ENCODE measurements around the gene PCF11.
"Not testable (repeated sequence)": the region's sequence is repeated elsewhere in the genome, so short reads cannot be mapped to it uniquely, and the experiment has no call there.

Gene PCF11

GRCh38 chr11:83206221-83206620 lies 49.3 kb downstream of the PCF11 start:
- no peak overlapping the region for H3K4me3 Mint-ChIP-seq
- no peaks in the 10 kb centered on the region for H3K27me3 Mint-ChIP-seq (ENCODE audit: low read depth)
- H3K36me3 Mint-ChIP-seq (ENCODE audit: low read depth): peaks cover 29% of the 10 kb centered on the region
- no peaks in the 10 kb centered on the region for H3K9me3 Mint-ChIP-seq
- H3K27ac Mint-ChIP-seq: no peak overlapping the region
- TF ChIP-seq CTCF (IDR thresholded peaks at IDR 0.05; ENCODE audit: unreplicated experiment in 3 of 3): no peak
- H3K4me1 Mint-ChIP-seq: no peaks in the 10 kb centered on the region

- not testable (repeated sequence) for H3K27ac Mint-ChIP-seq; H3K4me3 Mint-ChIP-seq; H3K27me3 Mint-ChIP-seq (ENCODE audit: low read depth); H3K9me3 Mint-ChIP-seq; H3K4me1 Mint-ChIP-seq
- H3K36me3 Mint-ChIP-seq (ENCODE audit: low read depth): peaks cover 28% of the 10 kb centered on the region
Observed at GRCh38 chr11:83206771-83207382, 49.9 kb downstream of the PCF11 start.

- peaks cover 7% of the 10 kb centered on the region for H3K36me3 Mint-ChIP-seq (ENCODE audit: low read depth)
- H3K4me1 Mint-ChIP-seq: no peaks in the 10 kb centered on the region
- no peak overlapping the region for H3K27ac Mint-ChIP-seq
- H3K4me3 Mint-ChIP-seq: no peak overlapping the region
- peaks cover 4% of the 10 kb centered on the region for H3K27me3 Mint-ChIP-seq (ENCODE audit: low read depth)
- TF ChIP-seq CTCF (IDR thresholded peaks at IDR 0.05; ENCODE audit: unreplicated experiment in 3 of 3): no peak
- no peaks in the 10 kb centered on the region for H3K9me3 Mint-ChIP-seq
Observed at GRCh38 chr11:83219095-83219494, 62.2 kb downstream of the PCF11 start.

- H3K27ac Mint-ChIP-seq: no peak overlapping the region
- H3K9me3 Mint-ChIP-seq: no peaks in the 10 kb centered on the region
- H3K36me3 Mint-ChIP-seq (ENCODE audit: low read depth): no peaks in the 10 kb centered on the region
- H3K4me1 Mint-ChIP-seq: no peaks in the 10 kb centered on the region
- no peak overlapping the region for H3K4me3 Mint-ChIP-seq
- H3K27me3 Mint-ChIP-seq (ENCODE audit: low read depth): peaks cover 4% of the 10 kb centered on the region
- no peak for TF ChIP-seq CTCF (IDR thresholded peaks at IDR 0.05; ENCODE audit: unreplicated experiment in 3 of 3)
Observed at GRCh38 chr11:83220260-83220659, 63.3 kb downstream of the PCF11 start.

- Mint-ChIP-seq H3K4me1 (no peaks in the 10 kb centered on the region), H3K27ac (no peak overlapping the region), H3K9me3 (no peaks in the 10 kb centered on the region), H3K27me3 (ENCODE audit: low read depth) (peaks cover 4% of the 10 kb centered on the region), H3K4me3 (no peak overlapping the region), H3K36me3 (ENCODE audit: low read depth) (no peaks in the 10 kb centered on the region)
- no peak for TF ChIP-seq CTCF (IDR thresholded peaks at IDR 0.05; ENCODE audit: unreplicated experiment in 3 of 3)
Observed at GRCh38 chr11:83221694-83222093, 64.8 kb downstream of the PCF11 start.

GRCh38 chr11:83222499-83222898 lies 65.6 kb downstream of the PCF11 start:
- H3K4me1 Mint-ChIP-seq: no peaks in the 10 kb centered on the region
- no peak overlapping the region for H3K27ac Mint-ChIP-seq
- no peak overlapping the region for H3K4me3 Mint-ChIP-seq
- H3K9me3 Mint-ChIP-seq: no peaks in the 10 kb centered on the region
- no peak for TF ChIP-seq CTCF (IDR thresholded peaks at IDR 0.05; ENCODE audit: unreplicated experiment in 3 of 3)
- H3K27me3 Mint-ChIP-seq (ENCODE audit: low read depth): peaks cover 4% of the 10 kb centered on the region
- no peaks in the 10 kb centered on the region for H3K36me3 Mint-ChIP-seq (ENCODE audit: low read depth)

All from nephron (organoid).